VCaP (cell line): ENCODE results near the gene IGSF9.

Source experiments
- H3K27ac ChIP-seq: fragments of 450-650 bp; 2 replicates; pipeline ENCODE4 v1.5.1; 2017
- CTCF ChIP-seq: fragments of 450-650 bp; conservative IDR thresholded peaks from 2 replicates; pipeline ENCODE4 v1.5.1; 2017; ENCODE audit warnings: mild to moderate bottlenecking, moderate library complexity

The IGSF9 gene

GRCh38 chr1:159925719-159926078 lies 19.7 kb downstream of the IGSF9 start:
- H3K27ac ChIP-seq, result peak overlapping the region; percentile 34; the same call in 1 of the 2 replicates

DNA sequence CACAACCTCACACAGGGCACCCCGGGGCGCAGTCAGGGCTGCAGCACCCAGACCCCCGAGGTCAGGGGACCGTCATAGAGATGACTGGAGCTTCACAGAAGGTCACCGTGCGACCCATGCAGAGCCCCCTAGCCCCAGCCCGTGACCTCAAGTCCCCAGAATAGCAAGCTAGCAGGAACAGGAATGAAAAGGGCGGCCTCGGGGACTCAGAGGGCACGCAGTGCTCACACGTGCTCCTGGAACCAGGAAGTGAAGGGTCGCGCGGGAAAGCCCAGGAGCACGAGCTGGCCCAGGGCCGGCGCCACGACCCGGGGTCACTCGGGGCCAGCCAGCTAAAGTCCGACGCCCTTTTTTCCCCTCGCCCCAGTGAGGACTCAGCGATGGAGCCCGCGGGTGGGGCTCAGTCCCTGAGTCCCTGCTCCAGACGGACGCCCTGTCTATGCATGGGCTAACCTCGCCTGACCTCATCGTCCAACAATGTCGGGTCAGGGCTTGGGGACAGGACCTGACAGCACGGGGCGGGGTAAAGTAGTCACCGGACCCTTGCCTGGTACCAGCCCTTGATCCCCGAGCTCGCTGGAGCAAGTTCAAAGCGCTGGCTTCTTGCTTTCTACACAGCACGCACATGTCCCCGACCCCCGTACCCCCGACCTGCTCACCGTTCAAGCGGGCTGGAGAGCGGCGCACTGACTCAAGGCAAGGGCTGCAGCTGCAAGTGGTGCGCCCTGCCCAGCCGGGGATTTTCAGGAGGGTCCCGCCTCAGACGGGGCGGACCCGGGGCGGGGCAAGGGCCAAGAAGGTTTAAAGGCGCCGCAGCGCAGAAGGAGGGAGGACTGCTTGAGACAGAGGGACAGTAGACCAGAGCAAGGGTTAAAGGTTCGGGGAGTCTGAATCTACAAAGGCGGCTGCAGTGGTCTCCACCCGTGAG lies 20.4 kb downstream of the IGSF9 start, which contains the start of gene TAGLN2:
Gene TAGLN2, minus strand, starts transcription at position 717 of the 928 bp plus-strand sequence. CDS start 4,998 bp downstream, outside the sequence.
- TF ChIP-seq CTCF, result no peak
- H3K27ac ChIP-seq, result peak within 1 kb of the TSS; percentile 34; the same call in 1 of the 2 replicates

More at GRCh38 chr1:159925719-159926078, 19.7 kb downstream of the IGSF9 start:
- TF ChIP-seq CTCF, result no peak

GRCh38 chr1:159924025-159924790 lies 21.2 kb downstream of the IGSF9 start:
- TF ChIP-seq CTCF, result no peak
- no peak overlapping the region for H3K27ac ChIP-seq

DNA sequence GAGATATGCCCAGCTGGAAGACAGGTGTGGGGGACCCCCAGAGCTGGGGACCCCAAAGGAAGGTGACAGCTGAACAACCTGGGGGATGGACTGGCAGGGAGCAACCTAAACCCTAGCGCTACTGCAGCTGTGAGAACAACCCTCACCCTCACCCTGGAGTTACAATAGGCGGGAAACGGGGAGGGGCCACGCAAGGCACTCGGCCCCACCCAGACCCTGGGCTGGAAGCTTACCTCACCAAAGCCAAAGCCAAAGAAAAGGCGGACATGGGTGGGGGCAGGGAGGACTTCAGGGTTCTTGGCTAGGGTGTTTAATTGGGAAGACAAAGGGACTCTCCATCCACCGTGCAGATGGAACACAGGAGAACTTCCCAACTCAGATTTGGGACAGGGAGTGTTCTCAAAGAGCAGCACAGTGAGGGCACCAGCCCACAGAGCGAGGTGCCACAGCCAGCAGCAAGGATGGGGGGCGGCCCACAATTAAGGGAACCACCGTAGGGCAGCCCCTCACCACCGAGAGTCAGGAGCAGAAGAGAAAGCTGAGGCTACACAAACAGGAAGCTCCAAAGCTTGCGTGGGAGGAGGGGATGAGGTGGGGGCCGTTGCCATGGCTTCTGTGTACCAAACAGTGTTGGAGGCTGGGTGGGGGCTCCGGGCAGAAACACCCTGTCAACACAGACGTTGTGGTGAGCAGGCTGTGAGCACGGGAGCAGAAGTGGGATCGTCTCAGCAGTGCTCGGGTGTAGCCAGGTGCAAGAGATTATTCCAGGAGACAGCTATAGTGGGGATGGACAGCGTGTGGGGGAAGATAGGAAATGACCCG lies 22.0 kb downstream of the IGSF9 start:
- TF ChIP-seq CTCF, result no peak
- no peak overlapping the region for H3K27ac ChIP-seq

GRCh38 chr1:159922511-159923202 lies 22.8 kb downstream of the IGSF9 start:
- no peak for TF ChIP-seq CTCF
- H3K27ac ChIP-seq, result no peak overlapping the region

GRCh38 chr1:159921700-159922504 lies 23.5 kb downstream of the IGSF9 start:
- no peak for TF ChIP-seq CTCF
- no peak overlapping the region for H3K27ac ChIP-seq
